Measurements from ENCODE around the gene SCNM1.

GRCh38 chr1:151211972-151212705 is 46.2 kb downstream of the SCNM1 start:
- TF ChIP-seq POLR2A (IDR thresholded peaks at IDR 0.05) (no peak), CTCF (IDR thresholded peaks at IDR 0.05) (no peak)
